Fibroblast of lung (primary cell): ENCODE data around the gene TENT5C. TPM values are rescaled to one million over a fixed set of nuclear protein-coding genes. Genes with fewer than 3 reads are reported as not detected.

ENCODE experiments used
- DNase-seq, 2 donors: peaks; one replicate each; pipeline versions ENCODE4 v3.0.0 to v3.0.0-alpha.2; 2010; ENCODE audit warnings: low read depth in 2 of 2
- H2AFZ ChIP-seq: 2 replicates; pipeline ENCODE4 v1.5.1; 2012; ENCODE audit warnings: low read length, control low read depth, inconsistent platforms
- H3K27ac ChIP-seq: 2 replicates; pipeline ENCODE4 v1.5.1; 2011; ENCODE audit warnings: low read length, control low read depth; ENCODE audit not compliant: insufficient read depth
- H3K27me3 ChIP-seq: 2 replicates; pipeline ENCODE4 v1.5.1; 2011; ENCODE audit warnings: mild to moderate bottlenecking, low read length; ENCODE audit not compliant: control insufficient read depth, insufficient read depth
- H3K36me3 ChIP-seq: 2 replicates; pipeline ENCODE4 v1.5.1; 2011; ENCODE audit warnings: low read length; ENCODE audit not compliant: control insufficient read depth, insufficient read depth
- H3K4me1 ChIP-seq: 2 replicates; pipeline ENCODE4 v1.5.1; 2011; ENCODE audit warnings: low read length; ENCODE audit not compliant: control insufficient read depth, insufficient read depth; ENCODE audit errors: extremely low read depth
- H3K4me2 ChIP-seq: 2 replicates; pipeline ENCODE4 v1.5.1; 2011; ENCODE audit warnings: low read length, control low read depth; ENCODE audit not compliant: insufficient read depth; ENCODE audit errors: extremely low read depth
- H3K4me3 ChIP-seq, 4 experiments: fragments of 200-600 bp in 1 of 4; sonication (generic) in 1 of 4; replicated peaks in 1 of 4; 2 replicates each; pipeline ENCODE4 v1.5.1; 2011 to 2016; ENCODE audit warnings: low read length in 4 of 4, low read depth in 3 of 4, mild to moderate bottlenecking in 3 of 4, control low read depth in 2 of 4, inconsistent platforms in 1 of 4, mixed read lengths in 1 of 4; ENCODE audit not compliant: insufficient read depth in 1 of 4; ENCODE audit errors: control extremely low read depth in 1 of 4
- H3K79me2 ChIP-seq: 2 replicates; pipeline ENCODE4 v1.5.1; 2012; ENCODE audit warnings: mild to moderate bottlenecking, low read length, inconsistent platforms; ENCODE audit not compliant: control insufficient read depth, insufficient read depth
- H3K9ac ChIP-seq: 2 replicates; pipeline ENCODE4 v1.5.1; 2011; ENCODE audit warnings: mild to moderate bottlenecking, low read length, control low read depth; ENCODE audit not compliant: insufficient read depth
- H3K9me3 ChIP-seq: 2 replicates; pipeline ENCODE4 v1.5.1; 2012; ENCODE audit warnings: low read depth, low read length; ENCODE audit not compliant: control insufficient read depth, insufficient read depth
- H4K20me1 ChIP-seq: 2 replicates; pipeline ENCODE4 v1.5.1; 2011; ENCODE audit warnings: low read length; ENCODE audit not compliant: control insufficient read depth, insufficient read depth; ENCODE audit errors: extremely low read depth
- CTCF ChIP-seq, 2 donors: IDR thresholded peaks in 1 of 2; conservative IDR thresholded peaks in 1 of 2; 1 replicate in 1 of 2; 2 replicates in 1 of 2; pipeline ENCODE4 v1.5.1; 2011 to 2012; ENCODE audit warnings: low read length in 2 of 2, control low read depth in 1 of 2, inconsistent platforms in 1 of 2, low read depth in 1 of 2, mild to moderate bottlenecking in 1 of 2
- EZH2 ChIP-seq: IDR thresholded peaks from 2 replicates; pipeline ENCODE4 v1.5.1; 2012; ENCODE audit warnings: low read length, control low read depth, mild to moderate bottlenecking; ENCODE audit errors: missing control alignments
- polyA plus RNA-seq, 2 donors: library from polyadenylated mRNA; depleted of rRNA in 1 of 2; stranded (reverse) in 1 of 2; unstranded in 1 of 2; fragments of >200 nt; gene quantifications; 2 replicates each; pipeline ENCODE4 v1.2.1, GENCODE V29; 2011 to 2012; ENCODE audit warnings: missing spikeins in 1 of 2
- total RNA-seq: library from RNA; depleted of rRNA; stranded (reverse); fragments of >200 nt; gene quantifications from 2 replicates; pipeline ENCODE4 v1.2.1, GENCODE V29; 2014

TENT5C gene
- total and polyA plus RNA-seq, 2 donors (not counting 1 experiment from before 2014, with no cell fraction given), result 4.2 to 8.1 TPM

- Histone ChIP-seq H3K27me3 (no peaks in the 10 kb centered on the region), H3K4me3 (no peak overlapping the region), H3K79me2 (peaks cover 3% of the 10 kb centered on the region), H3K36me3 (no peaks in the 10 kb centered on the region), H4K20me1 (no peaks in the 10 kb centered on the region), H3K9ac (no peak overlapping the region), H3K4me1 (no peaks in the 10 kb centered on the region), H3K9me3 (no peaks in the 10 kb centered on the region), H3K4me2 (no peak overlapping the region), H2AFZ (no peak overlapping the region), H3K27ac (no peak overlapping the region)
- DNase-seq, result no peak
- TF ChIP-seq CTCF (conservative IDR thresholded peaks at IDR 0.05 in 1 of 2, IDR thresholded peaks at IDR 0.05 in 1 of 2; ENCODE audit: low read depth in 1 of 2, low read length in 2 of 2) (no peak), EZH2 (no peak)
These were observed 12.7 kb downstream of the TENT5C start for GRCh38 chr1:117618450-117619122.

- Histone ChIP-seq H3K9me3 (no peaks in the 10 kb centered on the region), H2AFZ (no peak overlapping the region), H3K79me2 (no peaks in the 10 kb centered on the region), H3K27me3 (no peaks in the 10 kb centered on the region), H3K4me1 (no peaks in the 10 kb centered on the region), H3K9ac (no peak overlapping the region), H3K4me2 (no peak overlapping the region), H3K4me3 (no peak overlapping the region), H4K20me1 (no peaks in the 10 kb centered on the region), H3K36me3 (no peaks in the 10 kb centered on the region), H3K27ac (no peak overlapping the region)
- DNase-seq, result no peak
- no peak for TF ChIP-seq CTCF (conservative IDR thresholded peaks at IDR 0.05 in 1 of 2, IDR thresholded peaks at IDR 0.05 in 1 of 2; ENCODE audit: low read depth in 1 of 2, low read length in 2 of 2)
- no peak for TF ChIP-seq EZH2
These were observed 14.6 kb downstream of the TENT5C start for GRCh38 chr1:117620440-117620839.

GRCh38 chr1:117621316-117621715, 15.5 kb downstream of the TENT5C start:
- no peaks in the 10 kb centered on the region for H3K9me3 ChIP-seq
- TF ChIP-seq EZH2 (no peak), CTCF (conservative IDR thresholded peaks at IDR 0.05 in 1 of 2, IDR thresholded peaks at IDR 0.05 in 1 of 2; ENCODE audit: low read depth in 1 of 2, low read length in 2 of 2) (no peak)
- H4K20me1 ChIP-seq, result no peaks in the 10 kb centered on the region
- H3K4me1 ChIP-seq, result no peaks in the 10 kb centered on the region
- no peak overlapping the region for H3K27ac ChIP-seq
- no peaks in the 10 kb centered on the region for H3K36me3 ChIP-seq
- H3K79me2 ChIP-seq, result no peaks in the 10 kb centered on the region
- H3K4me2 ChIP-seq, result no peak overlapping the region
- H3K27me3 ChIP-seq, result no peaks in the 10 kb centered on the region
- no peak overlapping the region for H2AFZ ChIP-seq
- H3K9ac ChIP-seq, result no peak overlapping the region
- no peak overlapping the region for H3K4me3 ChIP-seq
- no peak for DNase-seq
